Measurements from ENCODE around the gene PODN.

The PODN gene

DNA sequence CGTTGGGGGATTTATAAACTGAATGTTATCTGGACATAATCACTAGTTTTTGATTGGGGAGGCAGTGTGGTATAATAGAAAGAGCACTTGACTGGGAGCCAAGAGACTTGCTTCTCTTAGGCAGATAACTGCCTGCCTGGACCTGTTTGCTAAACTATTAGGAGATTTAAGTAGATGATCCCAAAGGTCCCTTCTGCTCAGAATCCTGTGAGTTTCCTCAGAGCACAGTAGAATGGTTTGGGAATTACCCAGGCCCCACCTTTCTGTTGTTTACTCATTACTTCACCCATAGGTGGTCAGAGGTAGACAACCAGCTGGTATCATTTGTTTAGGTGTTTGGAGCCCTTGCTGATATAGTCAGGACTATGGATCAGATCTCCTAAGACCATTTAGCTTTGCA, 10.3 kb upstream of the PODN start:
- DNase-seq: no peak

DNA sequence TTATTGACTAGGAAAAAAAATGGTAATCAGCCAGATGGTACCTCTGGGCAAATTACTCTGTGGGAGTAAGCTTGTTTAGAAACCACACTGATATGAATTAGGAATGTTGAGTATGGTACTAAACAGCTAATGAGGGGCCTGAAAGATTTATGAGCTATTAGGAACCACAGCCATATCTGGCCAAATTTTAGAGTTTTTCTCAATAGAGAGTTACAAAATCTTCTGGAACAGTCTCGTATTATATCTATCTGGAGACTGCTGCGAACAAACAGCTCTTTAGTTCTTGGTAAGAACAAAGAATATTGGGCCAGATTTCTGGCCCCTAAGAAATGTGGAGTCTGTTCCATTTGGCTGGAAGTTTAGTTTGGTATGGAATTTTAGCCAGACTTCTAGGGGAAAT, 4.9 kb upstream of the PODN start:
- DNase-seq: peak; percentile 36

DNA sequence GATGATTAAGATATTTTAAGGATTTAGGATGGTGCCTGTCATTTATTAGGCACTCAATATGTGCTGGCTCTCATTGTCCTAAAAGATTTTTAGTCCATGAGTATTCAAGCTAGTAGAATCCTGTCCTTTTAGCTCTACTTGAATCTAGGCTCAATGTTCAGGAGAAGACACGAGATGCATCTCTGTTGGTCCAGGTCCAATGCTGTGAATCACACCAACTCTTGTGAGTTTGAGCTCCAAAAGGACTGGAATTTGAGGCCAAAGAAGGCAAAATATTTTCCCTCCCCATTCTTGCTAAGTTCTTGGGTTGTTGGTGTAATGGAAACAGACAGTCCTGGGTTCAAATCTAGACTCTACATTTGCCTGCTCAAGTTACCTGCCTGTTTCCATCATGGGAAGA, 1.4 kb upstream of the PODN start:
- DNase-seq: peak; percentile 79

DNA sequence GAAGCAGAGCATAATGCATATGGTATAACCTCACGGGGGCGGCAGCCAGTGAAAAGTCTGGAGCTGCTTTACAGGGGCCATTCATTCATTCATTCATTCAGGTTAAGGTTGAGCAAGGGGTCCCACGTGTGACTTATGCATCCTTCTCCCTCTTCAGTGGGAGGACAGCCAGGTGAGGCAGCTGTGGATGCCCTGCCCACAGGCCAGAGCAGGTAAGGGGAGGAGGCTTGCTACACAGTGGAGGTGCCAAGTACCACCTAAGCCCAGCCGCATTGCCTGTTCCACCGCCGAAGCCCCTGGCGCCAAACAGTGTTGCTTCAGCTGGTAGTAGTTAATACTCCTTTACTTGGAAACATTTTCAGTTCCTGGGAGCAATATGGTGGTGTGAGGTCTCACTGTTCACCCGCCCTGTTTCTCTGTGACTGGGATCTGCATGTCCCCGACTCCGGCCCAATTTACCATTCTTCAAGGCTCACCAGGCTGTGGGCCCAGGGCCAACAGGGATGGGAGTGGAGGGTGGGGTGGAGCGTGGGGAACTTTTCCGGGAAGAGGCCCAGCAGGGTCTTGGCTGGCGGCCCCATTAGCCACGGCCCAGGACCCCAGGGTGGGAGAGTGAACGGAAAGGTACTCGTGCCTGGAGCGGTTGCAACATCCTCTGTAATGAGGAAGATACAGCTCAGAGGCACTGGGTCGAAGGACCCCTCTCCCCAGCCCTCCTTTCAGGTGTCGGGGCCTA, 722 bp upstream of the PODN start:
- peak; percentile 13 for DNase-seq

DNA sequence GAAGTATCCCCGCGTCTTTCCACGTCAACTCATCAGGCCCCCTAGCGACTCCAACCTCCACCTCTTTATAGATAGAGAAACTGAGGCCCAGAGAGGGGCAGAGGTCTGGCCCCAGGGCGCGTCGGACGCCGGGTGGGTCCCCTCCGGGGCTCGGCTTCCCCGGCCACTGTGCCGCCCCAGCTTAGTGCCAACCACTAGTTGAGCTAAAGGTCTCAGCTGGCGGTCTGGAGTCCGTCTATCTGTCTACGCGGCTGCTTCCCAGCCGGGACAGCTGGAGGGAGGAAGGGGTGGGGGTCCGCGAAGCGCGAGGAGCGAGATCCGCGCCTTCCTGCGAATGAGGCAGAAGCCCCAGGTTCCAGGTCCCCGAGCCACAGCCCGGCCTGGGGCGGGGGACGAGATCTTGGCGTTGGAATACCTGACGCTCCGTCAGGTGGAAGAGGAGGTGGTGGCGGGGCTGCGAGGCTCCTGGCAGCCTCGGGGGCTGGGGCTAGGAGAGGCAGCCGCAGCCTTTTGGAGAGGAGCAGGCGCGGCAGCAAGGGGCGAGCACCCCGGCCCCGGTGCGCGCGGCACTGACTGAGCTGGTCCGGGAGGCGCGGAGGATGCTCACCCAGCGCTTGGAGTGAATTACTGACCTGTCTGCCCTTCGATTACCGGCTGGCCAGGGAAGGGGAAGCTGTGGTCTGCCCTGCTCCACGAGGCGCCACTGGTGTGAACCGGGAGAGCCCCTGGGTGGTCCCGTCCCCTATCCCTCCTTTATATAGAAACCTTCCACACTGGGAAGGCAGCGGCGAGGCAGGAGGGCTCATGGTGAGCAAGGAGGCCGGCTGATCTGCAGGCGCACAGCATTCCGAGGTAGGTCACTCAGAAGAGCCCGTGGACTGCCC, 937 bp downstream of the PODN start:
- DNase-seq: no peak

DNA sequence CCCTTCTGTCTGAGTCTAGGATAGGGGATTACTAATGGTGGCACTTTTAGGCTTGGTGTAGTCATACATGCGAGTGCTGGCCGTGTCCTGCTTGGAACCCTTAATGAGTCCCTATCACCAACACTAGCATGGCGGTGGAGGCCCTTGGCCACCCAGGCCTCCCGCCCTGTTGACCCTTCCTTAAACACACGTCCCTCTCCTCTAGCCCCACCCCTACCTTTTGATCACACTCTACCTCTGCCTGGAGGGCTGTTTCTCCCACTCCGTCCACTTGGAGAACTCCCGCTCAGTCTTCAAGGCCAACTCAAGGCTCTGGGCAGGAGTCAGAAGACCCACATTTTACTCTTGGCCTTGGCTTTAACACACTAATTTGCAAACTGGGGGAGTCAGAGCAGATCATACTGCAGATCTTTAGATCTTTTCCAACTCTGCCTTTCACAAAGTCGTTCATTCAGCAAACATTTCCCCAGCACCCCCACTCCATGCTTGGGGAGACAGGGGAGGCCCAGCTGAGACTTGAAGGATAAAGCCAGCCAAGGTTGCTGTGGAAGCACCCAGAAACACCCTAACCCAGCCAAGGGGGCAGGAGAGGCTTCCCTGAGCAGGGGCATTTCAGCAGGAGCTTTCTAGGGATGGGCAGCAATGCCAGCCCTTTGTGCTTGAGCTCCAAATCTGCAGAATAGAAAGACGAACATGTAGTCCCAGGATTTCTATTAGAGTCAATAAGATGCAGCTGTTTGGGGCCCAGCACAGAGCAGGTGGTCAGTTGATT, 1.9 kb downstream of the PODN start:
- no peak for DNase-seq

DNA sequence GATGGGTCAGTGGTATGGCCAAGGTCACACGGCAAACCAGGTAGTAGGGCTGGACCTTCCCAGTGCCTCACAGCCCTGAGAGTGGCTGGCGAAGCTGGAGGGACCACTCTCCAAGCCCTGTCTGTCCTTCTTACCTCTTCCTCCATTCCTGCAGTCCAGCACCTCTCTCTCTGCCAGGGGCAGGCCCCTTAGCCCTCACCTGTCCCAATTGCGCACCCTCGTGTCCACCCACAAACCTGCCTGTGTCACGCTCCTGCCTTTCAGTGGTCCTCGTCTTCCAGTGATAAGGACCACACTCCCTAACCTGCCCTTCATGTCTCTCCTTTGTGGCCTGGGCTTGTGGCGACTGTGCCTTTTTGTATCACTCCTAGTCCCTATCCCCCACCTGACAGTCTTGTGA, 3.4 kb downstream of the PODN start:
- no peak for DNase-seq

DNA sequence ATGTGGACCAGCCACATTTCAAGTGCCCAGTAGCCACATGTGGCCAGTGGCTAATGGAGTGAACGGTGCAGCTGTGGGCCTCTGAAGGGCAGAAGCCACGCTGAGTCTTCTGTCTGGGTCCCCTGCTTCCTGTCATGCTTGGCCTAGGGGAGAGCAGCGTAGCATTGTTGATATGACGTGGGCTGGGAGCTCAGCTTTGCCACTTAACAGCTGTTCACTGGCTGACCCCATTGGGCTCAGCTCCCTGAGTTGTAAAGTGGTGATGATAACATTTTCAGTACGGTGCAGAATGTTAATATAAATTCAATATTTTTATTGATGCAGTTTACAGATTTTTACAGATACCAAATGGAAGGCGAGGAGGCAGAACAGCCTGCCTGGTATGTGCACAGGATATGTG, 4.5 kb downstream of the PODN start:
- no peak for DNase-seq

DNA sequence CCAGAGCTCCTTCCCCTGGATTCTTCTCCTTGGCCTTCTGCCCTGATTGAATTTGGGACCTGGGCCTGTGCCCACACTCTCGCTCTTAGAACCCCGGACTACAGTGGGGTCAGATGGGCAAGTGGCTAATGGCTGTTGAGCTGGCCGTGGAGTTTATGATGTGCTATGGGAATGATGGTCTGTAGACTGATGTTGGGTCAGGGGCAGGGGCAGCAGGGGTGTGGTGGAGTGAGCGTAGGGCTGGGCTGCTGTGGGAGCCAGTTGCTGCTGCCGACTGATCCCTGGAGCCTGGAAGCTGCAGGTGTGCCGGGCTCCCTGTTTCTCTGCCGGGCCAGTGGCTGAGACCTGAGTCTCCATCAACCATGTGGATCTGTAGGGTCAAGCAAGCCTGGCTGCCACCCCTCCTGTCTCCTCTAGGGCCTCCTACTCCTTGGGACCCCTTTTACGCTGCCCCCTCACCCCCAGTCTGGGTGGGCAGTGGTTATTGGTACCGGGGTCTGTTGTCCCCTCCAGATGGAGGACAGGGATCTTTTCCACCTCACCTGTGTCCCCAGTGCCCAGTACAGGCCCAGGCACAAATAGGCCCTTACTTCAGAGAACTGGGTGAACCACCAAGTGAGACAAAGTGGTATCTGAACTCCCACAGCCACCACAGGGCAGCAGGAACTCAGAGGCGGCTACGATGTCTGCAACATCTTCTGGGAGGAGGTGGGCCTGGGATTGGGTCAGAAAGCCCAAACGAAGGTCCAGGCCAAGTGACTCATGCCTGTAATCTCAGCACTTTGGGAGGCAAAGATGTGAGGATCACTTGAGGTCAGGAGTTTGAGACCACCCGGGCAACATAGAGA, 5.1 kb downstream of the PODN start:
- DNase-seq: no peak

DNA sequence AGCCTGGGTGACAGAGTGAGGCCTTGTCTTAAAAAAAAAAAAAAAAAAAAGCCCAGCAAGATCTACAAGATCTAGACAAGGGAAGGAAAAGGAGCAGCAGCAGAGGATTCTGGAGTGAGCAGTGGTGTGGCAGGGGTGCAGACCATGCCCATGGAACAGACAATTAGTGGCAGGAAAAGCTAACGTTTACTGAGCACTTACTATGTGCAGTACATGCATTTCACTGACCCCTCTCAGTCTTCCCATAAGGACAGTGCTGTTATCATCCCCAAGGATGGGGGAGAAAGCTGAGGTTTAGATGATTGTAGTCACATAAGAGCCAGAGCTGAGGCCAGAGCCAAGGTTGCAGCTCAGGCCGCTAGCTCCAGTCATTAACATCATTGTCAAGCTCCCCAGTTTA, 5.9 kb downstream of the PODN start:
- no peak for DNase-seq

DNA sequence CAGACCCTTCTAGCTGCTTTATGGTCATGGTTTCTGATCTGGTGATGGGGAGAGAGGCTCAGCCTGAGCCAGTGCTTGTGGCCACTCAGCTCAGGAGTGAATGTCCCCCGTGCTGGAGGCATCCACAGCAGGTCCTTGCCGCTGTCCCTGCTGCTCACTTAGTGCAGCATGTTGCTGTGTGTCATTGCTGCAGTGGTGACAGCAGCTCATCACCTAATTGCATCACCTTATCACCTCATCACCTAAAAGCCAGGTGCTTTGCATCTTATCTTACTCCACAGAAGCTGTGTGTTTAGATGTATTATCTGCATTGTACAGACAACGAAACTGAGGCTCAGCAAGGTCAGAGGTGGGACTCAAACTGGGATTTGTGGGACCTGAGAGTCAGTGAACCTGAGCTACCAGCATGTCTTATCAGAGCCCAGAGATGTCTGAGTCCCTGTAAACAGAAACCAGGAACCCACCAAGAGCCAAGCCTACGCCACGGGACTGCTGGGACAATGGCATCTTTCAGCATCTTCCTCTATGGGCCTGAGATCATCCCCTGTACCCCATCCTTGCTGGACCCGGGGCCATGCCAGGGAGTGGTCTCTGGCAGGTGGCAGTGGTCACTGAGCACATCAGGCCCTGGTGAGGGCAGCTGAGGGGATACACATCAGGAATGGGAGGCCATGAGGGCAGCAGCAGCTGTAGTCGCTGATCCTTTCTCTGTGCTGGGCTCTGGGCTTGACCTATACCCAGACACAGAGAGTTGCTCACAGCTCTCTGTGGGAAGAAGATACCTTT, 6.5 kb downstream of the PODN start:
- no peak for DNase-seq

DNA sequence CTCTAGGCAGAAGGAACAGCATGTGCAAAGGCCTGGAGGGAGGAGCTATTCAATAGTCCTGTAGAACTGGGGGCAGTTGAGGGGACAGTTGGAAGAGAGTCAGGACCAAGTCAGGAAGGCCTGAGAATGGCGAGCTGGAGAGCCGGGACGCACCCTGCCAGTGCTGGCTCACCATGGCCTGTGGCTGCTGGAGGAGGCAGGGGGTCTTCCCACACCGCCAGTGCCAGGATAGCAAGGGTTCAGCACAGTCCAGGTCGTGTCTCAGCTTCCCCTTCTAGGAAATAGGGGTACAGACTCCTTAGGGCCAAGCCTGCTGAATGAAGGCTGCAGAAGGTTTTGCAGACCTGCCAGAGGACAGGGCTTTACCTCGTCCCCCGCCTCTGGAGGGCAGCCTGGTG, 7.3 kb downstream of the PODN start:
- no peak for DNase-seq

DNA sequence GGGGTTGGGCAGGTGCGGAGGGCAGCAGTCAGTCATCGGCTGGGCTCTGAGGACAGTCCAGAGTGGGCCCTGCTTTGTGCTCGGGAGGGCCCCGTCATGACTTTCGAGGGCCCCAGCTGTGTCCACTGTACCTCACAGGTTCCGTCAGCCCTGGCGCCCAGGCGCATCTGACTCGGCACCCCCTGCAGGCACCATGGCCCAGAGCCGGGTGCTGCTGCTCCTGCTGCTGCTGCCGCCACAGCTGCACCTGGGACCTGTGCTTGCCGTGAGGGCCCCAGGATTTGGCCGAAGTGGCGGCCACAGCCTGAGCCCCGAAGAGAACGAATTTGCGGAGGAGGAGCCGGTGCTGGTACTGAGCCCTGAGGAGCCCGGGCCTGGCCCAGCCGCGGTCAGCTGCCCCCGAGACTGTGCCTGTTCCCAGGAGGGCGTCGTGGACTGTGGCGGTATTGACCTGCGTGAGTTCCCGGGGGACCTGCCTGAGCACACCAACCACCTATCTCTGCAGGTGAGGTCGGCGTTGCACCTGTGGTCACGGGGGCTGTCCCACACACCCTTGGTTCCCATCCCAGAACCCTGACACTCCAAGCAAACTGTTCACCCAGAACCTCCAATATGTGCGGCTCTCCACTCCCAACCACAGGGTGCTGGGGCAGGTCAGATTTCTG, 7.8 kb downstream of the PODN start:
- no peak for DNase-seq

DNA sequence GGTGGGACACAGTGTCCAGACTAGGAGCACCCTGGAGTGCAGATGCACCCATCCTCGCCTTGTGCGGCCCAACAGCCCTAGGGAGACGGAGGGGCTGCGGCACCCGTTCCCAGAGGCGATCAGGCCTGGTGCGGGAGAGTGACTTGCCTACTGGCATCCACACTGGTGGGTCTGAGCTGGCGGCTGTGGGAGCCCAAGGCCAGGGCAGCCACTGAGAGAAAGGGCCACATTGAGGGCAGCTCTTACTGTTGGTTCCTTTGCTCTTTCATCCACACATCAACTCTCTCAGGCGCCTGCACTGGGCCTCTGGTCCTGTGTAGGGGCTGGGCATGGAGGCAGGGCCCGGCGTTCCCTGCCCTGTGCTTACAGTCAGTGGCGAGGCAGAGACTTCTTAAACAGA, 8.6 kb downstream of the PODN start:
- no peak for DNase-seq

DNA sequence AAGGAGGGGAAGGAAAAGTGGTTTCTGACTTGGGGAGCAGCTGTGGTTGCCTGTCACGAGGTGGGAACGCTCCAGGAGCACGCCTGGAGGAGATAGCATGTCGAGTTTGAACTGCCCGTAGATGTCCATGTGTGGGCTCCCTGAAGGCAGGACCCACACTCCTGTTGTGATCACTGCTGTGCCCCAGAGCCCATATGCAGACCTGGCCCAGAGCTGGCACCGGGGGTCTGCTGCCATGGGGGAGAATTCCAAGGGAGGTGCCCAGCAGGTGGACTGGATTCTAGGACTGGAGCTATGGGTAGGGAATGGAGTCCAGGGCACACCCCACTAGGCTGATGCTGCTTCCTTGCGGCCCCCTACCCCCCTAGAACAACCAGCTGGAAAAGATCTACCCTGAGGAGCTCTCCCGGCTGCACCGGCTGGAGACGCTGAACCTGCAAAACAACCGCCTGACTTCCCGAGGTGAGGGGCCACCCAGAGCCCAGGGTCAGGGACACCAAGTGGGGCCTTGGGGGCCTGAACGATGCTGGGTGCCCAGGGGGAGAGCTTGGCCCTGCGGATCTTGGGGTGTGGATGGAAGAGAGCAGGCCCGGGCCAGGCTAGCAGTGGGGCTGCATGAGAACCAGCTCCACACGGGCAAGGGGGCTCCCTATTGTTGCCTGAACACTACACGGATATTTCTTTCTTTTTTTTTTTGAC, 9.3 kb downstream of the PODN start:
- no peak for DNase-seq

DNA sequence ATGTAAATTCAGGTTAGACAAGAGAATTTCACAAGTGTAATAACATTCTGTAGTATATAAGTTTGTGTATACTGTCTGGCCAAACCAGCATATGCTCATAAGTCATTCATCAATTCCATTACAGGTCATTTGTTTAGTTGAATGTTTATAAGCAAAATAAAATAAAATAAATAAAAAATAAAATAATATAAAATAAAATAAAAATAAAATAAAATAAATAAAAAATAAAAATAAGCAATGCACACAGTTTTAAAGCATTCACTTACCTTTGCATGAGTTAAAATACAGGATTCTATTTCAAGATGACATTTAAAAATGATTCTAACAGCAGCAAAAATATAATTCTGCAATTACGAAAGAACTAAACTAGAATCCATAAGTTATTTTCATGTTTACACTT, 9.9 kb downstream of the PODN start:
- no peak for DNase-seq

DNA sequence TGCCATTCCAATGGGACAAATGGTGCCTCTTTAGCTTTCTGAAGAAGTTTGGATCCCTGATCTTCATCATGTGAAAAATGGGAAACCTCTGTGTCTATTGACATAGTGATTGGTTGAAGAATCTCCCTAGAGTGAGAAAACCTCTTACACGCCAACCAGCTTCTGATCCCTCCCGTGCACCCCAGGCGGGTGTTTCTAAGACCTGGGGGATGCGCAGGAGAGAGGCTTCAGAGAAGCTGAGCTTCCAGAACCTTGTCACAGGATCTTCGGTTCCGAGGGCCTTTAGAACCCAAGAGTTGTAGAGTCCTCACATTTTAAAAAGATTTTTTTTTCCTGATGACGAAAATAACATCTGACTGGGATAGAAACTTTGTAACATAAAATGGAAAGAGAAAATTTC, 11.3 kb downstream of the PODN start:
- DNase-seq: no peak

DNA sequence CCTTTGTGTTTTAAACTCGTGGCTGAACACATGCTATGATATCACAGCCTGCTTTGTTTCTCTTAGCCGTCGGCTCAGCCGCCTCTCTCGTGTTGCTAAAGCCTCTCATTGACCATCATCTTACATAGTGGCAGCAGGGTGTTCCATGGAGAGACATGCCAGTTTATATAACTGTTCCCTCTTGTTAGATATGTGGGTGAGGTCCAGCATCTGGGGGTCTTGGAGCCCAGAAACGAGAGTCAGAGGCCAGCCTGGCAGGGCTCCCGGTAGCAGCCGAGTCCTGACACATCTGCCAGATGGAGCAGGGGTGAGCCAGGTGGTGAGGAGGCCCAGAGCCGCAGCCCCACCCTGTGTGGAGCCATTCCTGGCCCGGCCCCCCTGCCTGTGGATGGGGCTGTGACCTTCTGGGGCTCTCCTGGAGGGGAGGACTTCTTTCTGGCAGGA, 11.9 kb downstream of the PODN start:
- no peak for DNase-seq

DNA sequence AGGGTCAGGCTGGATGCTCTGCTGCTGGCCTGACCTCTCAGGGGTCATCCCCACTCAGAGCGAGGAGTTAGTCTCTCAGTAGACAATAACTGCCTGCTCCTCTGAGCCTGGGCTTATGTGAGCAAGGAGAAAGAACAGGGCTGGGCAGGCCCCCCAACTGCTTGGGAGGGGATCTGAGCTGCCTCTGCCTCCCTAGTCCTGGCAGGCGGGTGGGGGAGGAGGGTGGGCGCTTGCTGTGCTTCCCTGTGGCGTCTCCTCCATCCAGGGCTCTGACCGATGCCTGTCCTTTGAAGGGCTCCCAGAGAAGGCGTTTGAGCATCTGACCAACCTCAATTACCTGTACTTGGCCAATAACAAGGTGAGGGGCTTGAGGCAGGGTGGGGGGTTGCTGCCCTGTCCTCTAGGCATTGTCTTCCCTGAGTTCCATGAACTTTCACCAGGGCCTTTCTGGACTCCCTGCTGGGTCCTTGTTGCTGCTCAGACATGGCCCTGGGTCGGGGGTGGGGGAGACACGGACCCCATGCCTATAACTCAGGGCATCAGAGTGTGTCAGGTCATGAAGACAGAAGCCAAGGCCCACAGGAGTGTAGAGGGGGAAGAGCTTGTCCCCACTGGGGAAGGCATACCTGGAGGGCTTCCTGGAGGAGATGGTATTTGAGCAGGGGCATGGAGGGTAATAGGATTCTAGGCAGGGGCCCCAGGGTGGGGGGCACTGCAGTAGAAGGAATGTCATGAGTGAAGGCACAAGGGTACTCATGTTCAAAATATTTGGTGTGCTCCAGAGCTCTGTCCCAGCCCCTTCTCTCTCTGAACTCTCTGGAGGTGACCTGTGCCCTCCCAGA, 12.5 kb downstream of the PODN start:
- no peak for DNase-seq

All from fibroblast of skin of abdomen (primary cell).